Endothelial cell of umbilical vein (primary cell): Measurements from ENCODE around the gene IGF2R. TPM values are rescaled to one million over a fixed set of nuclear protein-coding genes. Genes with fewer than 3 reads are reported as not detected.

Experiments used
- BruUV-seq: library from RNA; stranded (reverse); fragments of 400-500 nt; replicated peaks from 2 replicates; lab custom pipeline; 2021; lab: Mats Ljungman, UMichigan
- CTCF ChIA-PET: fragments of 300-600, 350-600 bp; sonication (Branson Sonifier 250); formaldehyde crosslinking; loops from one replicate; lab custom pipeline; 2021; ENCODE audit warnings: antibody characterized with exemption, inconsistent platforms; lab: Charles Lee
- POLR2A ChIA-PET: fragments of 300-600, 350-600 bp; sonication (Branson Sonifier 250); formaldehyde crosslinking; loops from one replicate; lab custom pipeline; 2021; ENCODE audit warnings: antibody characterized with exemption, inconsistent platforms; lab: Charles Lee
- DNase-seq: peaks from one replicate; pipeline ENCODE4 v3.0.0-alpha.2; 2011; ENCODE audit warnings: low read depth, low spot score
- FAIRE-seq: peaks from 2 replicates; lab custom pipeline; 2011; peaks lifted over from hg19 to GRCh38; lab: Jason Lieb, UNC
- H2AFZ ChIP-seq: 2 replicates; pipeline ENCODE4 v1.6.0; 2012; ENCODE audit warnings: low read depth, low read length, control low read depth, inconsistent platforms
- H3K27ac ChIP-seq: 2 replicates; pipeline ENCODE4 v1.5.1; 2011; ENCODE audit warnings: low read depth, mild to moderate bottlenecking, control low read depth, low read length, moderate library complexity; ENCODE audit not compliant: insufficient read depth
- H3K27me3 ChIP-seq, 2 experiments: 2 replicates each; pipeline versions ENCODE4 v1.6.0 to v1.6.1; 2011; ENCODE audit warnings: low read length in 2 of 2, mixed read lengths in 1 of 2; ENCODE audit not compliant: control insufficient read depth in 2 of 2, insufficient read depth in 2 of 2
- H3K36me3 ChIP-seq, 2 experiments: 2 replicates in 1 of 2; 3 replicates in 1 of 2; pipeline ENCODE4 v1.5.1; 2011; ENCODE audit warnings: low read length in 2 of 2, mild to moderate bottlenecking in 1 of 2, moderate library complexity in 1 of 2; ENCODE audit not compliant: control insufficient read depth in 2 of 2, insufficient read depth in 2 of 2; ENCODE audit errors: extremely low read depth in 1 of 2
- H3K4me1 ChIP-seq: 3 replicates; pipeline ENCODE4 v1.5.1; 2011; ENCODE audit warnings: mild to moderate bottlenecking, low read length; ENCODE audit not compliant: control insufficient read depth, insufficient read depth; ENCODE audit errors: extremely low read depth
- H3K4me2 ChIP-seq: 2 replicates; pipeline ENCODE4 v1.6.1; 2011; ENCODE audit warnings: low read length, control low read depth, mixed read lengths; ENCODE audit not compliant: insufficient read depth
- H3K4me3 ChIP-seq, 3 experiments: fragments of 200-600 bp in 1 of 3; sonication (generic), shearing (Covaris generic) in 1 of 3; replicated peaks in 1 of 3; 2 replicates each; pipeline ENCODE4 v1.5.1; 2011 to 2016; ENCODE audit warnings: control low read depth in 3 of 3, low read length in 3 of 3, mild to moderate bottlenecking in 2 of 3, inconsistent platforms in 1 of 3, low read depth in 1 of 3, moderate library complexity in 1 of 3; ENCODE audit not compliant: insufficient read depth in 1 of 3
- H3K79me2 ChIP-seq: 2 replicates; pipeline ENCODE4 v1.6.0; 2012; ENCODE audit warnings: low read length, inconsistent platforms; ENCODE audit not compliant: control insufficient read depth, insufficient read depth
- H3K9ac ChIP-seq: replicated peaks from 2 replicates; pipeline ENCODE3; 2011; ENCODE audit warnings: low read length, control low read depth; ENCODE audit not compliant: insufficient read depth; ENCODE audit errors: extremely low read depth
- H3K9me1 ChIP-seq: replicated peaks from 3 replicates; pipeline ENCODE4 v1.6.0; 2011; ENCODE audit warnings: mild to moderate bottlenecking, low read length; ENCODE audit not compliant: control insufficient read depth, insufficient read depth; ENCODE audit errors: extremely low read depth
- H3K9me3 ChIP-seq: replicated peaks from 2 replicates; pipeline ENCODE4 v1.5.1; 2012; ENCODE audit warnings: low read length, inconsistent platforms; ENCODE audit not compliant: control insufficient read depth, insufficient read depth
- H4K20me1 ChIP-seq: replicated peaks from 2 replicates; pipeline ENCODE3; 2011; ENCODE audit warnings: mild to moderate bottlenecking, low read length; ENCODE audit not compliant: control insufficient read depth, insufficient read depth; ENCODE audit errors: extremely low read depth
- CTCF ChIP-seq, 2 donors: IDR thresholded peaks; 1 replicate in 1 of 2; 2 replicates in 1 of 2; pipeline ENCODE4 v1.5.1; 2011; ENCODE audit warnings: low read length in 2 of 2, mild to moderate bottlenecking in 2 of 2, moderate library complexity in 2 of 2, control low read depth in 1 of 2, inconsistent platforms in 1 of 2, low read depth in 1 of 2; ENCODE audit not compliant: insufficient read depth in 1 of 2; ENCODE audit errors: extremely low read depth in 1 of 2
- EZH2 ChIP-seq: IDR thresholded peaks from 2 replicates; pipeline ENCODE4 v1.6.1; 2012; ENCODE audit warnings: borderline replicate concordance, low read depth, mild to moderate bottlenecking, moderate library complexity, low read length, inconsistent platforms; ENCODE audit not compliant: severe bottlenecking
- FOS ChIP-seq: IDR thresholded peaks from 2 replicates; pipeline ENCODE4 v1.6.1; 2011; ENCODE audit warnings: mild to moderate bottlenecking, low read length, moderate library complexity, borderline replicate concordance; ENCODE audit not compliant: insufficient read depth
- GATA2 ChIP-seq: IDR thresholded peaks from 2 replicates; pipeline ENCODE4 v1.7.0; 2011; ENCODE audit warnings: low read depth, mild to moderate bottlenecking, moderate library complexity, mixed read lengths, low read length; ENCODE audit not compliant: insufficient read length, insufficient read depth
- JUN ChIP-seq: IDR thresholded peaks from 2 replicates; pipeline ENCODE4 v1.6.1; 2011; ENCODE audit warnings: borderline replicate concordance, low read depth; ENCODE audit not compliant: insufficient read length, insufficient read depth
- dilution Hi-C: fragments of 300-500 bp; cut with MboI; formaldehyde crosslinking; loops from one replicate; pipeline ENCODE4 v1.15.0; 2019; ENCODE audit warnings: low sequenced_read_pairs; ENCODE audit not compliant: extremely low pct_ligation_motif_present
- intact Hi-C: fragments of 100-400 bp; cut with micrococcal nuclease; formaldehyde crosslinking; loops from one replicate; pipeline ENCODE4 v1.10.0; 2022
- polyA plus RNA-seq, 4 experiments: library from polyadenylated mRNA; depleted of rRNA in 3 of 4; stranded (reverse) in 3 of 4; unstranded in 1 of 4; fragments of >200 nt; gene quantifications; 2 replicates each; pipeline versions ENCODE4 v1.2.1 to v1.2.3, GENCODE V29; 2011 to 2012; ENCODE audit warnings: missing spikeins in 1 of 4
- total RNA-seq: library from RNA; stranded (reverse); gene quantifications from 2 replicates; pipeline ENCODE4 v1.2.3, GENCODE V29; 2021

The IGF2R gene
- total and polyA plus RNA-seq, 2 donors (not counting 3 experiments of a cell fraction or from before 2014, with no cell fraction given): 16.3 to 60.2 TPM

GRCh38 chr6:159971341-159972178 lies 2.7 kb downstream of the IGF2R start:
- Histone ChIP-seq H3K27me3 (peaks cover 0 to 4% of the 10 kb centered on the region in 2 experiments), H3K9me3 (no peaks in the 10 kb centered on the region), H3K4me2 (no peak overlapping the region), H3K9me1 (no peaks in the 10 kb centered on the region), H3K36me3 (no peaks in the 10 kb centered on the region), H3K4me3 (no peak overlapping the region), H3K79me2 (peaks cover 8% of the 10 kb centered on the region), H3K4me1 (peaks cover 8% of the 10 kb centered on the region), H3K27ac (no peak overlapping the region), H3K9ac (no peak overlapping the region), H2AFZ (no peak overlapping the region), H4K20me1 (peaks cover 6% of the 10 kb centered on the region)
- TF ChIP-seq JUN: no peak
- TF ChIP-seq GATA2: no peak
- TF ChIP-seq EZH2: no peak
- TF ChIP-seq FOS: no peak
- TF ChIP-seq CTCF (IDR thresholded peaks at IDR 0.05; ENCODE audit: extremely low read depth in 1 of 2, insufficient read depth in 1 of 2, low read depth in 1 of 2, low read length in 2 of 2): no peak
- FAIRE-seq (no peak), DNase-seq (no peak)
- CTCF ChIA-PET: interaction anchor here (1.1 kb wide), 1 partner anchor 11 kb away, joined by 4 read pairs; no protein-coding TSS in a partner anchor
- BruUV-seq: no TSS peak
- POLR2A ChIA-PET: no interaction called here
- dilution Hi-C loops (no loop called here), intact Hi-C loops (no loop called here)
